Measurements from ENCODE around the gene DEPDC7.
"Not testable (repeated sequence)": the region's sequence is repeated elsewhere in the genome, so short reads cannot be mapped to it uniquely, and the experiment has no call there.

The DEPDC7 gene

GRCh38 chr11:33045551-33046255 lies 30.0 kb downstream of the DEPDC7 start:
- H3K4me1 ChIP-seq: no peaks in the 10 kb centered on the region
- no peaks in the 10 kb centered on the region for H3K9me3 ChIP-seq
- no peak for TF ChIP-seq CTCF (IDR thresholded peaks at IDR 0.05; ENCODE audit: low read depth, low read length)
- no peak overlapping the region for H3K4me3 ChIP-seq (ENCODE audit: low read depth, low read length)
- H3K36me3 ChIP-seq: no peaks in the 10 kb centered on the region
- H3K27me3 ChIP-seq: no peaks in the 10 kb centered on the region
- no peak for DNase-seq

DNA sequence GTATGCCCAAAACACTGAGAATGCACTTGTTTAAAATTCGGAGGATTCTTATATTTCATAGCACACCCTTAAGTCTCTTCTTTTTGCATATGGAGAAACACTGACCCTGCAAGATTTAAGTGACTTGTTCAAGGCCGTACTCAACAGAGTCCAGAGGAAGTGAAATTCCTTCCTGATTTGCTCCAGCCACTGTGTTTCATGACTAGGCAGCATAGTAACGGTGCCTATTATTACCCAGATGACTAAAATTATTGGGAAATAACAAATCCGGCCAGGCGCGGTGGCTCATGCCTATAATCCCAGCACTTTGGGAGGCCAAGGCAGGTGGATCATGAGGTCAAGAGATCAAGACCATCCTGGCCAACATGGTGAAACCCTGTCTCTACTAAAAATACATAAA lies 33.0 kb downstream of the DEPDC7 start:
- not testable (repeated sequence) for H3K36me3 ChIP-seq; DNase-seq; H3K4me3 ChIP-seq (ENCODE audit: low read depth, low read length); H3K27me3 ChIP-seq; H3K9me3 ChIP-seq; H3K4me1 ChIP-seq

- DNase-seq; H3K9me3 ChIP-seq; H3K4me3 ChIP-seq (ENCODE audit: low read depth, low read length); H3K27me3 ChIP-seq; H3K36me3 ChIP-seq; H3K4me1 ChIP-seq: not testable (repeated sequence)
These were observed 34.1 kb downstream of the DEPDC7 start for GRCh38 chr11:33049565-33050408.

GRCh38 chr11:33052231-33052630 lies 36.6 kb downstream of the DEPDC7 start:
- no peak for DNase-seq
- Histone ChIP-seq H3K4me3 (ENCODE audit: low read depth, low read length) (no peak overlapping the region), H3K9me3 (no peaks in the 10 kb centered on the region), H3K4me1 (no peaks in the 10 kb centered on the region; the same call in 1 of the 2 replicates), H3K36me3 (no peaks in the 10 kb centered on the region), H3K27me3 (no peaks in the 10 kb centered on the region)
- no peak for TF ChIP-seq CTCF (IDR thresholded peaks at IDR 0.05; ENCODE audit: low read depth, low read length)

DNA sequence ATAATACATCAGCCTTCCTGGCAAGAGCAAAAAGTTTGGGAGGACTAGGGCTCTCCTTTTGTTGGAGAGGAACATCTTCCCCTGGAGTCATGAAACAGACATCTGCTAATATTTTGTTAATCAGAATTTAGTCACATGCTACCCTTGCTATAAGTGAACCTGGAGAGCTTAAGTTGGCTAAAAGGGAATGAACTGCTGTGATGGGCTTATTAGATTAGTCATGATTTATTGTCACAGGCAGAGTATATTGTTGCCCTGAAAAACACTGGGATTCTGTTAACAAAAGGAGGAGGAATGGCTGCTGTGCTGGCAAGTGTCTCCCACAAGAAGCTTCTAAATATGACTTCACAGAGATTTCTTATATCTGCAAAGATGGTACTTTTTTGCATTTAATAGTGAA lies 39.7 kb downstream of the DEPDC7 start:
- no peak overlapping the region for H3K4me3 ChIP-seq (ENCODE audit: low read depth, low read length)
- no peaks in the 10 kb centered on the region for H3K9me3 ChIP-seq
- no peaks in the 10 kb centered on the region for H3K27me3 ChIP-seq
- TF ChIP-seq CTCF (IDR thresholded peaks at IDR 0.05; ENCODE audit: low read depth, low read length): no peak
- no peaks in the 10 kb centered on the region for H3K36me3 ChIP-seq
- H3K4me1 ChIP-seq: no peaks in the 10 kb centered on the region; the same call in 1 of the 2 replicates
- DNase-seq: no peak

DNA sequence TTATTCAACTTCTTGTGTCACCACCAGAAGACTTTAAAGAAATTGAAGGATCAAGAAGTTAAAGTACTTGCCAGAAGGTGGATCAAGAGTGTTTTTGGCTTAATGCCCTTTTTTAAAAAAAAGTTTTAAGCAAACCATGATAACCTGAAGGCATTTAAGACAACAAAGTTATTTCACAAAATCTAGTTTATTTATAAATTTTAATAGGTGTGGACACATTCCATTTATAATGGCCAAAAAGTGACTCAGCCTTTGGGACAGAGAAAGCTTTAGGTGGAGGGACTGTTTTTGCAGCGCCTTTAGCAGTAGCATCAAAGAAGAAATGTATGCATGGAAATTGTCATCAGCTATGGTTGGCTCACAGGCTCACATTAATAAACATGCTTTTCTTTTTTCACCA lies 41.6 kb downstream of the DEPDC7 start:
- TF ChIP-seq CTCF (IDR thresholded peaks at IDR 0.05; ENCODE audit: low read depth, low read length): no peak
- H3K36me3 ChIP-seq: peaks cover 4% of the 10 kb centered on the region
- H3K4me1 ChIP-seq: no peaks in the 10 kb centered on the region; the same call in 1 of the 2 replicates
- no peak overlapping the region for H3K4me3 ChIP-seq (ENCODE audit: low read depth, low read length)
- DNase-seq: no peak
- no peaks in the 10 kb centered on the region for H3K27me3 ChIP-seq
- H3K9me3 ChIP-seq: no peaks in the 10 kb centered on the region

Measured in BE2C (cell line).